ENCODE results near the gene CORO2B. TPM values are rescaled to one million over a fixed set of nuclear protein-coding genes. Genes with fewer than 3 reads are reported as not detected.

Gene CORO2B
- polyA plus RNA-seq, 1 donor from 2014 or later: 15.1 TPM

DNA sequence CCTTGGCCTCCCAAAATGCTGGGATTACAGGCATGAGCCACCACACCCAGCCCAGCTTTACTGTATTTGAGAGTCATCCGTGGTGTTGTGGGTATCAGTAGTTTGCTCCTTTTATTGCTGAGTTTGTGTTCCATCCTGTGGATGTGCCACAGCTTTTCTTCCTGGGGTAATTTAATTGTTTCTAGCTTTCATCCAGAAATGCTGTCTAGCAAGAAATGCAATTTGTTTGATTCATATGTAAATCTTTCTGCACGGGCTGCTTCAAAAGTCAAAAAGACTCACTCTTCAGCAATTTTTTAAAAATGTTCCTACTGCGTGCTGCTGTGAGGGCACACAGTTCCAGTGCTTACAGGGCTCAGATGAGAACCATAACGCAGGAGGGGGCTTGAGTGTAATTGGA lies 47.1 kb downstream of the CORO2B start:
- H3K9me2 ChIP-seq (ENCODE audit: insufficient read depth, low read length): no peaks in the 10 kb centered on the region
- no peak overlapping the region for H3K27ac ChIP-seq (ENCODE audit: low read length)
- H3K79me2 ChIP-seq (replicated peaks; ENCODE audit: insufficient read depth, low read length): peaks cover 10% of the 10 kb centered on the region
- H2AFZ ChIP-seq (ENCODE audit: low read depth, low read length): no peak overlapping the region
- TF ChIP-seq, protein P1, sequence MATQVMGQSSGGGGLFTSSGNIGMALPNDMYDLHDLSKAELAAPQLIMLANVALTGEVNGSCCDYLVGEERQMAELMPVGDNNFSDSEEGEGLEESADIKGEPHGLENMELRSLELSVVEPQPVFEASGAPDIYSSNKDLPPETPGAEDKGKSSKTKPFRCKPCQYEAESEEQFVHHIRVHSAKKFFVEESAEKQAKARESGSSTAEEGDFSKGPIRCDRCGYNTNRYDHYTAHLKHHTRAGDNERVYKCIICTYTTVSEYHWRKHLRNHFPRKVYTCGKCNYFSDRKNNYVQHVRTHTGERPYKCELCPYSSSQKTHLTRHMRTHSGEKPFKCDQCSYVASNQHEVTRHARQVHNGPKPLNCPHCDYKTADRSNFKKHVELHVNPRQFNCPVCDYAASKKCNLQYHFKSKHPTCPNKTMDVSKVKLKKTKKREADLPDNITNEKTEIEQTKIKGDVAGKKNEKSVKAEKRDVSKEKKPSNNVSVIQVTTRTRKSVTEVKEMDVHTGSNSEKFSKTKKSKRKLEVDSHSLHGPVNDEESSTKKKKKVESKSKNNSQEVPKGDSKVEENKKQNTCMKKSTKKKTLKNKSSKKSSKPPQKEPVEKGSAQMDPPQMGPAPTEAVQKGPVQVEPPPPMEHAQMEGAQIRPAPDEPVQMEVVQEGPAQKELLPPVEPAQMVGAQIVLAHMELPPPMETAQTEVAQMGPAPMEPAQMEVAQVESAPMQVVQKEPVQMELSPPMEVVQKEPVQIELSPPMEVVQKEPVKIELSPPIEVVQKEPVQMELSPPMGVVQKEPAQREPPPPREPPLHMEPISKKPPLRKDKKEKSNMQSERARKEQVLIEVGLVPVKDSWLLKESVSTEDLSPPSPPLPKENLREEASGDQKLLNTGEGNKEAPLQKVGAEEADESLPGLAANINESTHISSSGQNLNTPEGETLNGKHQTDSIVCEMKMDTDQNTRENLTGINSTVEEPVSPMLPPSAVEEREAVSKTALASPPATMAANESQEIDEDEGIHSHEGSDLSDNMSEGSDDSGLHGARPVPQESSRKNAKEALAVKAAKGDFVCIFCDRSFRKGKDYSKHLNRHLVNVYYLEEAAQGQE (IDR thresholded peaks at IDR 0.05; ENCODE audit: borderline replicate concordance): no peak
- TF ChIP-seq POLR2AphosphoS5 (IDR thresholded peaks at IDR 0.05) (no peak), SMC3 (conservative IDR thresholded peaks at IDR 0.05; ENCODE audit: poor library complexity) (no peak), RAD21 (conservative IDR thresholded peaks at IDR 0.05) (no peak), TAF1 (IDR thresholded peaks at IDR 0.05; ENCODE audit: low read depth) (no peak)
- no peak overlapping the region for H3K4me3 ChIP-seq (ENCODE audit: low read length)
- H4K20me1 ChIP-seq (ENCODE audit: insufficient read depth): no peaks in the 10 kb centered on the region
- no peaks in the 10 kb centered on the region for H3K36me3 ChIP-seq (ENCODE audit: insufficient read depth, low read length)
- H3K9ac ChIP-seq (ENCODE audit: low read length): no peak overlapping the region
- H3F3A ChIP-seq (ENCODE audit: insufficient read depth, low read length, poor library complexity, severe bottlenecking): no peaks in the 10 kb centered on the region
- no peak overlapping the region for H3K4me2 ChIP-seq (ENCODE audit: low read length)
- H3K9me3 ChIP-seq (ENCODE audit: low read length): no peaks in the 10 kb centered on the region
- H3K27me3 ChIP-seq (ENCODE audit: insufficient read depth, low read depth, low read length): no peaks in the 10 kb centered on the region

GRCh38 chr15:68626283-68626682 lies 47.5 kb downstream of the CORO2B start:
- H3K9me3 ChIP-seq (ENCODE audit: low read length): no peaks in the 10 kb centered on the region
- H3K4me3 ChIP-seq (ENCODE audit: low read length): no peak overlapping the region
- H3K79me2 ChIP-seq (replicated peaks; ENCODE audit: insufficient read depth, low read length): peaks cover 10% of the 10 kb centered on the region
- H3K36me3 ChIP-seq (ENCODE audit: insufficient read depth, low read length): no peaks in the 10 kb centered on the region
- no peak overlapping the region for H3K4me2 ChIP-seq (ENCODE audit: low read length)
- no peak overlapping the region for H2AFZ ChIP-seq (ENCODE audit: low read depth, low read length)
- H4K20me1 ChIP-seq (ENCODE audit: insufficient read depth): no peaks in the 10 kb centered on the region
- no peaks in the 10 kb centered on the region for H3K27me3 ChIP-seq (ENCODE audit: insufficient read depth, low read depth, low read length)
- no peak overlapping the region for H3K9ac ChIP-seq (ENCODE audit: low read length)
- no peak overlapping the region for H3K27ac ChIP-seq (ENCODE audit: low read length)
- no peaks in the 10 kb centered on the region for H3K9me2 ChIP-seq (ENCODE audit: insufficient read depth, low read length)
- TF ChIP-seq SMC3 (conservative IDR thresholded peaks at IDR 0.05; ENCODE audit: poor library complexity): no peak
- TF ChIP-seq EZH2 (IDR thresholded peaks at IDR 0.05; ENCODE audit: borderline replicate concordance, insufficient read depth, low read length, poor library complexity, severe bottlenecking): no peak
- no peak for TF ChIP-seq TAF1 (IDR thresholded peaks at IDR 0.05; ENCODE audit: low read depth)
- no peak for TF ChIP-seq CTCF (IDR thresholded peaks at IDR 0.05; ENCODE audit: poor library complexity, severe bottlenecking)
- no peak for TF ChIP-seq RAD21 (conservative IDR thresholded peaks at IDR 0.05)
- TF ChIP-seq, protein P1 (IDR thresholded peaks at IDR 0.05; ENCODE audit: borderline replicate concordance): no peak
- no peak for TF ChIP-seq EP300 (conservative IDR thresholded peaks at IDR 0.05; ENCODE audit: poor library complexity, severe bottlenecking)
- TF ChIP-seq POLR2AphosphoS5 (IDR thresholded peaks at IDR 0.05): no peak
- TF ChIP-seq MXI1 (conservative IDR thresholded peaks at IDR 0.05; ENCODE audit: poor library complexity, severe bottlenecking): no peak
- no peaks in the 10 kb centered on the region for H3F3A ChIP-seq (ENCODE audit: insufficient read depth, low read length, poor library complexity, severe bottlenecking)

Measured in neural cell (in vitro differentiated cells).